ENCODE results near the gene GOLT1A. TPM values are rescaled to one million over a fixed set of nuclear protein-coding genes. Genes with fewer than 3 reads are reported as not detected.

GOLT1A gene
- total and polyA plus RNA-seq, 4 donors = 14.1 to 103 (median 52.7) TPM

DNA sequence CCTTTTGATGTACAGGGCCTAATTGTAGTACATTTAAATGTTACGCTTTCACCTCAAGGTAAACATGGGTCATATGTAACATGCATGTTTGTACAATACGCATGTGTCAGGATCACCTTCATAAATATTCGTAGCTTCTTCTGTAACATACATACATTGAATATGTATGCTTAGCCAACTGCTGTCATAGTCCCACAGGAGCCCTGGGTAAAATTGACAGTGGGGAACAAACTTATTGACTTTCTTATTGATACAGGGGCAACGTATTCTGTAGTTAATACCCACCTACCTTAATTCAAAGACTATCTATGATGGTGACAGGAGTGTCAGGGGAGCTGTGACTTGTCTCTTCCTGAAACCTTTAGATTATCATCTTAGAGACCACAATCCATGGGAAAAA is 43.9 kb downstream of the GOLT1A start:
- 93% methylated on average over 4 of the region's 4 CpGs for WGBS
- H3K36me3 ChIP-seq (ENCODE audit: control insufficient read depth in 4 of 4, insufficient read depth in 3 of 4, low read depth in 1 of 4, low read length in 3 of 4) = no peaks in the 10 kb centered on the region

DNA sequence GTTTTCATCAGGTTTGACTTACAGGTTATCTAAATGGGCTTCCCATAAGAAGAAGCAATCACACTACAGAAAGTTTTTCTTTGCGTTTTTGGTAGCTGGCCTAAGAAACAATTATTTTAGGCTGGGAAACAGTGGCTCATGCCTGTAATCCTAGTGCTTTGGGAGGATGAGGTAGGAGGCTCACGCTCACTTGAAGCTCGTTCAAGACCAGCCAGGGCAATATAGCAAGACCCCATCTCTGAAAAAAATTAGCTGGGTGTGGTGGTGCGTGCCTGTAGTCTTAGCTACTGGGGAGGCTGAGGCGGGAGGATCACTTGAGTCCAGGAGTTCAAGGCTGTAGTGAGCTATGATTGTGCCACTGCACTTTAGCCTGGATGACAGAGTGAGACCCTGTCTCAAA is 46.1 kb downstream of the GOLT1A start:
- Histone ChIP-seq H3K4me1 (ENCODE audit: control insufficient read depth in 4 of 4, insufficient read depth in 4 of 4, low read length in 3 of 4) (peaks cover 0 to 6% (median 2%) of the 10 kb centered on the region in 4 donors), H3K36me3 (ENCODE audit: control insufficient read depth in 4 of 4, insufficient read depth in 3 of 4, low read depth in 1 of 4, low read length in 3 of 4) (no peaks in the 10 kb centered on the region), H3K9ac (ENCODE audit: low read depth in 1 of 2, low read length in 2 of 2) (no peak overlapping the region), H3K27ac (ENCODE audit: low read depth in 1 of 2, low read length in 2 of 2) (no peak overlapping the region), H3K9me3 (ENCODE audit: control insufficient read depth in 4 of 4, low read length in 3 of 4) (peaks cover 0 to 4% (median 0%) of the 10 kb centered on the region in 4 donors), H3K27me3 (ENCODE audit: control insufficient read depth in 4 of 4, insufficient read depth in 4 of 4, low read length in 3 of 4) (no peaks in the 10 kb centered on the region), H3K4me3 (ENCODE audit: low read depth in 1 of 3, low read length in 3 of 3) (no peak overlapping the region)
- WGBS = 91% methylated on average over 5 of the region's 5 CpGs
- no peak for DNase-seq (ENCODE audit: low spot score)
- TF ChIP-seq GABPA (IDR thresholded peaks at IDR 0.05 in 1 of 2, conservative IDR thresholded peaks at IDR 0.05 in 1 of 2) (no peak), HNF4G (IDR thresholded peaks at IDR 0.05) (no peak), HNF4A (conservative IDR thresholded peaks at IDR 0.05) (no peak), TAF1 (conservative IDR thresholded peaks at IDR 0.05) (no peak), SP1 (IDR thresholded peaks at IDR 0.05) (no peak), FOXA1 (IDR thresholded peaks at IDR 0.05) (no peak), FOXA2 (IDR thresholded peaks at IDR 0.05) (no peak), RXRA (IDR thresholded peaks at IDR 0.05) (no peak), JUND (IDR thresholded peaks at IDR 0.05) (no peak)
- TF ChIP-seq, protein P1, sequence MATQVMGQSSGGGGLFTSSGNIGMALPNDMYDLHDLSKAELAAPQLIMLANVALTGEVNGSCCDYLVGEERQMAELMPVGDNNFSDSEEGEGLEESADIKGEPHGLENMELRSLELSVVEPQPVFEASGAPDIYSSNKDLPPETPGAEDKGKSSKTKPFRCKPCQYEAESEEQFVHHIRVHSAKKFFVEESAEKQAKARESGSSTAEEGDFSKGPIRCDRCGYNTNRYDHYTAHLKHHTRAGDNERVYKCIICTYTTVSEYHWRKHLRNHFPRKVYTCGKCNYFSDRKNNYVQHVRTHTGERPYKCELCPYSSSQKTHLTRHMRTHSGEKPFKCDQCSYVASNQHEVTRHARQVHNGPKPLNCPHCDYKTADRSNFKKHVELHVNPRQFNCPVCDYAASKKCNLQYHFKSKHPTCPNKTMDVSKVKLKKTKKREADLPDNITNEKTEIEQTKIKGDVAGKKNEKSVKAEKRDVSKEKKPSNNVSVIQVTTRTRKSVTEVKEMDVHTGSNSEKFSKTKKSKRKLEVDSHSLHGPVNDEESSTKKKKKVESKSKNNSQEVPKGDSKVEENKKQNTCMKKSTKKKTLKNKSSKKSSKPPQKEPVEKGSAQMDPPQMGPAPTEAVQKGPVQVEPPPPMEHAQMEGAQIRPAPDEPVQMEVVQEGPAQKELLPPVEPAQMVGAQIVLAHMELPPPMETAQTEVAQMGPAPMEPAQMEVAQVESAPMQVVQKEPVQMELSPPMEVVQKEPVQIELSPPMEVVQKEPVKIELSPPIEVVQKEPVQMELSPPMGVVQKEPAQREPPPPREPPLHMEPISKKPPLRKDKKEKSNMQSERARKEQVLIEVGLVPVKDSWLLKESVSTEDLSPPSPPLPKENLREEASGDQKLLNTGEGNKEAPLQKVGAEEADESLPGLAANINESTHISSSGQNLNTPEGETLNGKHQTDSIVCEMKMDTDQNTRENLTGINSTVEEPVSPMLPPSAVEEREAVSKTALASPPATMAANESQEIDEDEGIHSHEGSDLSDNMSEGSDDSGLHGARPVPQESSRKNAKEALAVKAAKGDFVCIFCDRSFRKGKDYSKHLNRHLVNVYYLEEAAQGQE (IDR thresholded peaks at IDR 0.05) = no peak
- TF ChIP-seq, protein P2, sequence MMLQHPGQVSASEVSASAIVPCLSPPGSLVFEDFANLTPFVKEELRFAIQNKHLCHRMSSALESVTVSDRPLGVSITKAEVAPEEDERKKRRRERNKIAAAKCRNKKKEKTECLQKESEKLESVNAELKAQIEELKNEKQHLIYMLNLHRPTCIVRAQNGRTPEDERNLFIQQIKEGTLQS (IDR thresholded peaks at IDR 0.05) = no peak
- TF ChIP-seq, protein P3, sequence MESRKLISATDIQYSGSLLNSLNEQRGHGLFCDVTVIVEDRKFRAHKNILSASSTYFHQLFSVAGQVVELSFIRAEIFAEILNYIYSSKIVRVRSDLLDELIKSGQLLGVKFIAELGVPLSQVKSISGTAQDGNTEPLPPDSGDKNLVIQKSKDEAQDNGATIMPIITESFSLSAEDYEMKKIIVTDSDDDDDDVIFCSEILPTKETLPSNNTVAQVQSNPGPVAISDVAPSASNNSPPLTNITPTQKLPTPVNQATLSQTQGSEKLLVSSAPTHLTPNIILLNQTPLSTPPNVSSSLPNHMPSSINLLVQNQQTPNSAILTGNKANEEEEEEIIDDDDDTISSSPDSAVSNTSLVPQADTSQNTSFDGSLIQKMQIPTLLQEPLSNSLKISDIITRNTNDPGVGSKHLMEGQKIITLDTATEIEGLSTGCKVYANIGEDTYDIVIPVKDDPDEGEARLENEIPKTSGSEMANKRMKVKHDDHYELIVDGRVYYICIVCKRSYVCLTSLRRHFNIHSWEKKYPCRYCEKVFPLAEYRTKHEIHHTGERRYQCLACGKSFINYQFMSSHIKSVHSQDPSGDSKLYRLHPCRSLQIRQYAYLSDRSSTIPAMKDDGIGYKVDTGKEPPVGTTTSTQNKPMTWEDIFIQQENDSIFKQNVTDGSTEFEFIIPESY (IDR thresholded peaks at IDR 0.05) = no peak

More for the DNA sequence above, 43.9 kb downstream of the GOLT1A start:
- H3K4me1 ChIP-seq (ENCODE audit: control insufficient read depth in 4 of 4, insufficient read depth in 4 of 4, low read length in 3 of 4) = peaks cover 0 to 6% (median 2%) of the 10 kb centered on the region in 4 donors
- H3K9me3 ChIP-seq (ENCODE audit: control insufficient read depth in 4 of 4, low read length in 3 of 4) = peaks cover 0 to 4% (median 0%) of the 10 kb centered on the region in 4 donors
- no peak overlapping the region for H3K9ac ChIP-seq (ENCODE audit: low read depth in 1 of 2, low read length in 2 of 2)
- TF ChIP-seq YY1 (IDR thresholded peaks at IDR 0.05) (no peak), CTCF (IDR thresholded peaks at IDR 0.05; ENCODE audit: low read depth, low read length, missing input control) (no peak), FOXA1 (IDR thresholded peaks at IDR 0.05) (no peak), SP1 (IDR thresholded peaks at IDR 0.05) (no peak), EGR1 (IDR thresholded peaks at IDR 0.05; ENCODE audit: low read depth in 2 of 2) (no peak), GABPA (IDR thresholded peaks at IDR 0.05 in 1 of 2, conservative IDR thresholded peaks at IDR 0.05 in 1 of 2) (no peak), HNF4A (conservative IDR thresholded peaks at IDR 0.05) (no peak), RXRA (IDR thresholded peaks at IDR 0.05) (no peak), NR2F2 (IDR thresholded peaks at IDR 0.05) (no peak), TAF1 (conservative IDR thresholded peaks at IDR 0.05) (no peak)
- TF ChIP-seq, protein P2 (IDR thresholded peaks at IDR 0.05) = no peak
- TF ChIP-seq, protein P1 (IDR thresholded peaks at IDR 0.05) = no peak
- DNase-seq (ENCODE audit: low spot score) = no peak
- no peaks in the 10 kb centered on the region for H3K27me3 ChIP-seq (ENCODE audit: control insufficient read depth in 4 of 4, insufficient read depth in 4 of 4, low read length in 3 of 4)
- no peak overlapping the region for H3K4me3 ChIP-seq (ENCODE audit: low read depth in 1 of 3, low read length in 3 of 3)
- no peak overlapping the region for H3K27ac ChIP-seq (ENCODE audit: low read depth in 1 of 2, low read length in 2 of 2)
